HG03378 (cell line): ENCODE measurements around the gene PRKN.

Source experiments
- ATAC-seq: cut with Tn5 transposase; IDR thresholded peaks from one replicate; pipeline ENCODE4 v1.9.1; 2021; ENCODE audit warnings: mild to moderate bottlenecking, moderate library complexity; ENCODE audit not compliant: unreplicated experiment

Gene PRKN

GRCh38 chr6:161415302-161415855 lies 1312.2 kb downstream of the PRKN start:
- no peak for ATAC-seq

GRCh38 chr6:161414707-161415106 lies 1312.9 kb downstream of the PRKN start:
- no peak for ATAC-seq

- no peak for ATAC-seq
Measured at GRCh38 chr6:161414180-161414579, 1313.4 kb downstream of the PRKN start.

- no peak for ATAC-seq
Measured at GRCh38 chr6:161413355-161413771, 1314.2 kb downstream of the PRKN start.

GRCh38 chr6:161412795-161413194 lies 1314.8 kb downstream of the PRKN start:
- no peak for ATAC-seq

GRCh38 chr6:161411265-161411944 lies 1316.2 kb downstream of the PRKN start:
- no peak for ATAC-seq

- no peak for ATAC-seq
Measured at GRCh38 chr6:161410736-161411135, 1316.8 kb downstream of the PRKN start.

GRCh38 chr6:161410076-161410475 lies 1317.5 kb downstream of the PRKN start:
- no peak for ATAC-seq

- no peak for ATAC-seq
Measured at GRCh38 chr6:161409353-161409752, 1318.2 kb downstream of the PRKN start.

- no peak for ATAC-seq
Measured at GRCh38 chr6:161408041-161408440, 1319.5 kb downstream of the PRKN start.

GRCh38 chr6:161407581-161407980 lies 1320.0 kb downstream of the PRKN start:
- peak; percentile 56 for ATAC-seq

GRCh38 chr6:161407115-161407514 lies 1320.5 kb downstream of the PRKN start:
- ATAC-seq, result no peak

GRCh38 chr6:161406646-161407045 lies 1320.9 kb downstream of the PRKN start:
- no peak for ATAC-seq

- no peak for ATAC-seq
Measured at GRCh38 chr6:161405418-161405817, 1322.1 kb downstream of the PRKN start.

GRCh38 chr6:161403717-161404116 lies 1323.8 kb downstream of the PRKN start:
- no peak for ATAC-seq

GRCh38 chr6:161401587-161402309 lies 1325.8 kb downstream of the PRKN start:
- no peak for ATAC-seq

- ATAC-seq, result no peak
Measured at GRCh38 chr6:161400671-161401070, 1326.9 kb downstream of the PRKN start.

- no peak for ATAC-seq
Measured at GRCh38 chr6:161396539-161396938, 1331.0 kb downstream of the PRKN start.

- no peak for ATAC-seq
Measured at GRCh38 chr6:161395716-161396231, 1331.8 kb downstream of the PRKN start.

- ATAC-seq, result no peak
Measured at GRCh38 chr6:161394437-161394836, 1333.1 kb downstream of the PRKN start.

- peak; percentile 100 for ATAC-seq
Measured at GRCh38 chr6:161393839-161394364, 1333.7 kb downstream of the PRKN start.

GRCh38 chr6:161393292-161393691 lies 1334.3 kb downstream of the PRKN start:
- no peak for ATAC-seq
